Activated CD8-positive, alpha-beta memory T cell treated with anti-CD3 and anti-CD28 coated beads for 48 hours (primary cell): ENCODE results near the gene RPP40.
"Not testable (repeated sequence)": the region's sequence is repeated elsewhere in the genome, so short reads cannot be mapped to it uniquely, and the experiment has no call there.

Source experiments
- DNase-seq, 3 experiments: peaks; one replicate each; pipeline ENCODE4 v3.0.0-alpha.2; 2020; ENCODE audit warnings: low read depth in 2 of 3, low spot score in 2 of 3

The RPP40 gene

GRCh38 chr6:5003604-5004372, at the start of gene RPP40:
Gene RPP40, minus strand, starts transcription at chr6:5004037. Its CDS starts 35 bp downstream, at chr6:5004002.
- peak; percentile 92 to 93 (median 93) for DNase-seq

- no peak for DNase-seq
Observed at GRCh38 chr6:5053038-5053437, 49.2 kb upstream of the RPP40 start.

GRCh38 chr6:5051394-5051793, 47.6 kb upstream of the RPP40 start:
- no peak for DNase-seq

GRCh38 chr6:5050009-5050408, 46.2 kb upstream of the RPP40 start:
- no peak for DNase-seq

GRCh38 chr6:5046430-5046829, 42.6 kb upstream of the RPP40 start:
- no peak for DNase-seq

- DNase-seq: no peak
Observed at GRCh38 chr6:5045416-5045815, 41.6 kb upstream of the RPP40 start.

- DNase-seq: no peak
Observed at GRCh38 chr6:5044866-5045265, 41.0 kb upstream of the RPP40 start.

- no peak for DNase-seq
Observed at GRCh38 chr6:5042436-5042835, 38.6 kb upstream of the RPP40 start.

- DNase-seq: no peak
Observed at GRCh38 chr6:5041955-5042354, 38.1 kb upstream of the RPP40 start.

GRCh38 chr6:5036269-5036668, 32.4 kb upstream of the RPP40 start:
- no peak for DNase-seq

GRCh38 chr6:5034736-5035135, 30.9 kb upstream of the RPP40 start:
- no peak for DNase-seq

GRCh38 chr6:5034328-5034727, 30.5 kb upstream of the RPP40 start:
- no peak for DNase-seq

GRCh38 chr6:5033214-5033904, 29.5 kb upstream of the RPP40 start:
- DNase-seq: not testable (repeated sequence)

GRCh38 chr6:5032706-5033105, 28.9 kb upstream of the RPP40 start:
- DNase-seq: not testable (repeated sequence)

- DNase-seq: no peak
Observed at GRCh38 chr6:5031150-5031549, 27.3 kb upstream of the RPP40 start.

GRCh38 chr6:5030596-5031136, 26.8 kb upstream of the RPP40 start:
- DNase-seq: peak; percentile 38 to 73 (median 53)

- DNase-seq: no peak
Observed at GRCh38 chr6:5029609-5030008, 25.8 kb upstream of the RPP40 start.

- DNase-seq: no peak
Observed at GRCh38 chr6:5028921-5029320, 25.1 kb upstream of the RPP40 start.

- no peak for DNase-seq
Observed at GRCh38 chr6:5028301-5028700, 24.5 kb upstream of the RPP40 start.

GRCh38 chr6:5025911-5026819, 22.3 kb upstream of the RPP40 start:
- no peak for DNase-seq

GRCh38 chr6:5023923-5024322, 20.1 kb upstream of the RPP40 start:
- no peak for DNase-seq
